ENCODE measurements around the gene SSBP3. TPM values are rescaled to one million over a fixed set of nuclear protein-coding genes. Genes with fewer than 3 reads are reported as not detected.
"Not testable (repeated sequence)": the region's sequence is repeated elsewhere in the genome, so short reads cannot be mapped to it uniquely, and the experiment has no call there.

The SSBP3 gene
- total RNA-seq, 1 experiment from 2014 or later: 15.0 TPM

GRCh38 chr1:54425152-54425584, 19.0 kb upstream of the SSBP3 start:
- CTCF ChIA-PET: no interaction called here
- POLR2A ChIA-PET (ENCODE audit: unreplicated experiment): no interaction called here
- no TSS peak for BruUV-seq (replicated peaks)

GRCh38 chr1:54424398-54424797, 18.2 kb upstream of the SSBP3 start:
- POLR2A ChIA-PET (ENCODE audit: unreplicated experiment): no interaction called here
- intact Hi-C loops (cut with micrococcal nuclease): no loop called here

More at GRCh38 chr1:54425152-54425584, 19.0 kb upstream of the SSBP3 start:
- no peaks in the 10 kb centered on the region for H3K27me3 ChIP-seq (ENCODE audit: low read length)
- ATAC-seq (no peak), DNase-seq (no peak)
- intact Hi-C loops (cut with micrococcal nuclease): no loop called here
- no peaks in the 10 kb centered on the region for H3K36me3 ChIP-seq (ENCODE audit: low read depth, low read length)
- peaks cover 5% of the 10 kb centered on the region; the same call in 1 of the 2 replicates for H3K4me1 ChIP-seq (ENCODE audit: insufficient read depth, low read length)
- H3K9ac ChIP-seq (ENCODE audit: low read length): no peak overlapping the region
- H3F3A ChIP-seq (ENCODE audit: low read length, unreplicated experiment): no peaks in the 10 kb centered on the region
- H4K20me1 ChIP-seq (ENCODE audit: low read length): no peaks in the 10 kb centered on the region
- H3K4me2 ChIP-seq (ENCODE audit: low read length): no peak overlapping the region
- H2AFZ ChIP-seq (ENCODE audit: low read length): no peak overlapping the region
- no peak for TF ChIP-seq EZH2phosphoT487 (IDR thresholded peaks at IDR 0.05; ENCODE audit: borderline replicate concordance, low read length)
- no peaks in the 10 kb centered on the region for H3K9me2 ChIP-seq (replicated peaks; ENCODE audit: low read length)
- no peaks in the 10 kb centered on the region for H3K9me3 ChIP-seq (ENCODE audit: low read length)
- H3K79me2 ChIP-seq (ENCODE audit: low read length): no peaks in the 10 kb centered on the region
- no peak overlapping the region for H3K4me3 ChIP-seq (ENCODE audit: low read length)
- no peak overlapping the region for H3K27ac ChIP-seq (ENCODE audit: low read length)

GRCh38 chr1:54421101-54421504, 14.9 kb upstream of the SSBP3 start:
- H3K9me2 ChIP-seq (replicated peaks; ENCODE audit: low read length): no peaks in the 10 kb centered on the region
- H3K27ac ChIP-seq (ENCODE audit: low read length): no peak overlapping the region
- no peaks in the 10 kb centered on the region for H3K9me3 ChIP-seq (ENCODE audit: low read length)
- H2AFZ ChIP-seq (ENCODE audit: low read length): no peak overlapping the region
- no peak overlapping the region for H3K9ac ChIP-seq (ENCODE audit: low read length)
- no peaks in the 10 kb centered on the region for H3F3A ChIP-seq (ENCODE audit: low read length, unreplicated experiment)
- TF ChIP-seq CTCF (conservative IDR thresholded peaks at IDR 0.05; ENCODE audit: low read depth, low read length) (no peak), EZH2 (IDR thresholded peaks at IDR 0.05; ENCODE audit: low read length, unreplicated experiment) (no peak), EZH2phosphoT487 (IDR thresholded peaks at IDR 0.05; ENCODE audit: borderline replicate concordance, low read length) (no peak)
- CTCF ChIA-PET: no interaction called here
- intact Hi-C loops (cut with micrococcal nuclease): no loop called here
- BruUV-seq (replicated peaks): no TSS peak
- no peak overlapping the region for H3K4me2 ChIP-seq (ENCODE audit: low read length)
- no peaks in the 10 kb centered on the region for H3K27me3 ChIP-seq (ENCODE audit: low read length)
- H3K36me3 ChIP-seq (ENCODE audit: low read depth, low read length): no peaks in the 10 kb centered on the region
- H3K4me1 ChIP-seq (ENCODE audit: insufficient read depth, low read length): peaks cover 5% of the 10 kb centered on the region; the same call in 1 of the 2 replicates
- DNase-seq: peak; percentile 50
- no peaks in the 10 kb centered on the region for H4K20me1 ChIP-seq (ENCODE audit: low read length)
- no peak overlapping the region for H3K4me3 ChIP-seq (ENCODE audit: low read length)
- ATAC-seq: peak; percentile 35
- no peaks in the 10 kb centered on the region for H3K79me2 ChIP-seq (ENCODE audit: low read length)
- POLR2A ChIA-PET (ENCODE audit: unreplicated experiment): interaction anchor here (0.6 kb wide), 1 partner anchor 15 kb away, joined by 5 read pairs; the partner anchor contains the start of gene SSBP3

More at GRCh38 chr1:54424398-54424797, 18.2 kb upstream of the SSBP3 start:
- no peak for TF ChIP-seq CTCF (conservative IDR thresholded peaks at IDR 0.05; ENCODE audit: low read depth, low read length)
- TF ChIP-seq EZH2phosphoT487 (IDR thresholded peaks at IDR 0.05; ENCODE audit: borderline replicate concordance, low read length): no peak
- TF ChIP-seq EZH2 (IDR thresholded peaks at IDR 0.05; ENCODE audit: low read length, unreplicated experiment): no peak
- H3K9me3 ChIP-seq (ENCODE audit: low read length): no peaks in the 10 kb centered on the region
- H3F3A ChIP-seq (ENCODE audit: low read length, unreplicated experiment): no peaks in the 10 kb centered on the region
- no peak overlapping the region for H3K4me3 ChIP-seq (ENCODE audit: low read length)
- H3K4me2 ChIP-seq (ENCODE audit: low read length): no peak overlapping the region
- H3K27me3 ChIP-seq (ENCODE audit: low read length): no peaks in the 10 kb centered on the region
- H3K36me3 ChIP-seq (ENCODE audit: low read depth, low read length): no peaks in the 10 kb centered on the region
- no peaks in the 10 kb centered on the region for H3K79me2 ChIP-seq (ENCODE audit: low read length)
- no TSS peak for BruUV-seq (replicated peaks)
- CTCF ChIA-PET: no interaction called here
- no peaks in the 10 kb centered on the region for H3K9me2 ChIP-seq (replicated peaks; ENCODE audit: low read length)
- no peak overlapping the region for H2AFZ ChIP-seq (ENCODE audit: low read length)
- H3K4me1 ChIP-seq (ENCODE audit: insufficient read depth, low read length): peaks cover 5% of the 10 kb centered on the region; the same call in 1 of the 2 replicates
- H3K9ac ChIP-seq (ENCODE audit: low read length): no peak overlapping the region
- ATAC-seq: no peak
- DNase-seq: no peak
- H3K27ac ChIP-seq (ENCODE audit: low read length): no peak overlapping the region
- no peaks in the 10 kb centered on the region for H4K20me1 ChIP-seq (ENCODE audit: low read length)

GRCh38 chr1:54418598-54418997, 12.4 kb upstream of the SSBP3 start:
- H3K9me2 ChIP-seq (replicated peaks; ENCODE audit: low read length); CTCF ChIA-PET; H3K9ac ChIP-seq (ENCODE audit: low read length); H3K27ac ChIP-seq (ENCODE audit: low read length); H3K9me3 ChIP-seq (ENCODE audit: low read length); ATAC-seq; H3K4me1 ChIP-seq (ENCODE audit: insufficient read depth, low read length); DNase-seq; H3K79me2 ChIP-seq (ENCODE audit: low read length); H4K20me1 ChIP-seq (ENCODE audit: low read length); H2AFZ ChIP-seq (ENCODE audit: low read length); H3F3A ChIP-seq (ENCODE audit: low read length, unreplicated experiment); H3K36me3 ChIP-seq (ENCODE audit: low read depth, low read length); H3K4me2 ChIP-seq (ENCODE audit: low read length); H3K27me3 ChIP-seq (ENCODE audit: low read length); BruUV-seq (replicated peaks); H3K4me3 ChIP-seq (ENCODE audit: low read length); intact Hi-C loops (cut with micrococcal nuclease): not testable (repeated sequence)
- POLR2A ChIA-PET (ENCODE audit: unreplicated experiment): interaction anchor here (0.5 to 0.6 kb wide), 2 partner anchors 60 to 473 kb away, joined by 5 to 6 read pairs; partner anchors contain the start of gene LRRC42
